Peyer's patch (tissue), 4 donors: Measurements from ENCODE around the gene TATDN2. TPM values are rescaled to one million over a fixed set of nuclear protein-coding genes. Genes with fewer than 3 reads are reported as not detected.
"Not testable (repeated sequence)": the region's sequence is repeated elsewhere in the genome, so short reads cannot be mapped to it uniquely, and the experiment has no call there.

Experiments used
- DNase-seq, 3 donors: peaks; one replicate each; pipeline ENCODE4 v3.0.0-alpha.2; 2017 to 2019
- H3K27ac ChIP-seq, 4 donors: fragments of 200-600 bp; sonication (generic); one replicate each; pipeline ENCODE4 v1.5.1; 2016 to 2019
- H3K27me3 ChIP-seq, 2 donors: fragments of 200-600 bp; sonication (generic); one replicate each; pipeline ENCODE4 v1.5.1; 2019
- H3K36me3 ChIP-seq, 3 donors: fragments of 200-600 bp; sonication (generic); one replicate each; pipeline ENCODE4 v1.5.1; 2016 to 2019
- H3K4me1 ChIP-seq, 4 donors: fragments of 200-600 bp; sonication (generic); one replicate each; pipeline ENCODE4 v1.5.1; 2016 to 2019
- H3K4me3 ChIP-seq, 4 donors: fragments of 200-600 bp; sonication (generic); 1 replicate in 3 of 4; 2 replicates in 1 of 4; pipeline ENCODE4 v1.5.1; 2016 to 2019; ENCODE audit warnings: mild to moderate bottlenecking in 1 of 4
- H3K9me3 ChIP-seq, 4 donors: fragments of 200-600 bp; sonication (generic); one replicate each; pipeline ENCODE4 v1.5.1; 2016 to 2019; ENCODE audit warnings: mild to moderate bottlenecking in 1 of 4
- POLR2A ChIP-seq, 2 donors: fragments of 450-650 bp; IDR thresholded peaks; one replicate each; pipeline ENCODE4 v1.5.1; 2017; ENCODE audit warnings: antibody characterized with exemption in 2 of 2, mild to moderate bottlenecking in 2 of 2, moderate library complexity in 2 of 2
- total RNA-seq, 4 donors: library from RNA; depleted of rRNA; stranded (reverse); fragments of >200 nt; gene quantifications; one replicate each; pipeline ENCODE4 v1.1.0, GENCODE V29; 2016
- TF ChIP-seq, protein P1 (sequence below), 6 experiments: fragments of 450-650 bp in 4 of 6; fragments of 200-600 bp in 2 of 6; sonication (generic) in 1 of 6; IDR thresholded peaks; one replicate each; pipeline ENCODE4 v1.5.1; 2017 to 2019; ENCODE audit warnings: antibody characterized with exemption in 6 of 6, mild to moderate bottlenecking in 3 of 6, moderate library complexity in 1 of 6

Gene TATDN2
- total RNA-seq, 4 donors from 2014 or later = 30.3 to 52.8 (median 36.9) TPM

DNA sequence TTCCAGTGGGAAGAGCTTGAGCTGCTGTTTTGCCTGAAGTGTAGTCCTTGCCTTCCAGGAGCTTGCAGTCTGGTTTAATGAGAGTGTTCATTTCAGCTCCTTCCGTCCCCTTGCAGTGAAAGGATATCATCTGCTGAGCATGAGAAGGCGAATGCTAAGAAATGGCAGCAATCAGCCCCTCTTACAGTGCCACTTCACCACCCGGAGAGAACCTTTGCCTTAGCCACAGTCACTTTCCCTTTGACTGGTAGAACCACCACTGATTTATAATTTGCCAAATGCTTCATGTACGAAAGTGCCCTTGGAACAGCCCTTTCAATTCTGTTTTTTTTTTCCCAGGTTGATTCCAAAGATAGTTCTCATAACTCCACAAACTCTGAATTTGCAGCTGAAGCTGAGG is 11.5 kb downstream of the TATDN2 start:
- H3K36me3 ChIP-seq = peaks cover 0 to 49% (median 0%) of the 10 kb centered on the region in 3 donors
- H3K9me3 ChIP-seq = no peaks in the 10 kb centered on the region

DNA sequence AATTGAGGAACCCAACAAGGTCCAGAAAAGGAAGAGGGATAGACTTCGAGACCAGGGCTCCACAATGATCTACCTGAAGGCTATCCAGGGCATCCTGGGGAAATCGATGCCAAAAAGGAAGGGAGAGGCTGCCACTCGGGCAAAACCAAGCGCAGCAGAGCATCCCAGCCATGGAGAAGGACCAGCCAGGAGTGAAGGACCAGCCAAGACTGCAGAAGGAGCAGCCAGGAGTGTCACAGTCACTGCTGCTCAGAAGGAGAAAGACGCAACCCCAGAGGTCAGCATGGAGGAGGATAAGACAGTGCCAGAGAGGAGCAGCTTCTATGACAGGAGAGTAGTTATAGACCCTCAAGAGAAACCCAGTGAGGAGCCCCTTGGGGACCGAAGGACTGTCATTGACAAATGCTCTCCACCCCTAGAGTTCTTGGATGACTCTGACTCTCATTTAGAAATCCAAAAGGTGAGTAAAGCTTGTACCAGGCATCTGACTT is 12.0 kb downstream of the TATDN2 start:
- peaks cover 0 to 49% (median 0%) of the 10 kb centered on the region in 3 donors for H3K36me3 ChIP-seq
- peaks cover 0 to 7% (median 0%) of the 10 kb centered on the region in 4 donors for H3K4me1 ChIP-seq
- no peak overlapping the region for H3K27ac ChIP-seq
- TF ChIP-seq, protein P1, sequence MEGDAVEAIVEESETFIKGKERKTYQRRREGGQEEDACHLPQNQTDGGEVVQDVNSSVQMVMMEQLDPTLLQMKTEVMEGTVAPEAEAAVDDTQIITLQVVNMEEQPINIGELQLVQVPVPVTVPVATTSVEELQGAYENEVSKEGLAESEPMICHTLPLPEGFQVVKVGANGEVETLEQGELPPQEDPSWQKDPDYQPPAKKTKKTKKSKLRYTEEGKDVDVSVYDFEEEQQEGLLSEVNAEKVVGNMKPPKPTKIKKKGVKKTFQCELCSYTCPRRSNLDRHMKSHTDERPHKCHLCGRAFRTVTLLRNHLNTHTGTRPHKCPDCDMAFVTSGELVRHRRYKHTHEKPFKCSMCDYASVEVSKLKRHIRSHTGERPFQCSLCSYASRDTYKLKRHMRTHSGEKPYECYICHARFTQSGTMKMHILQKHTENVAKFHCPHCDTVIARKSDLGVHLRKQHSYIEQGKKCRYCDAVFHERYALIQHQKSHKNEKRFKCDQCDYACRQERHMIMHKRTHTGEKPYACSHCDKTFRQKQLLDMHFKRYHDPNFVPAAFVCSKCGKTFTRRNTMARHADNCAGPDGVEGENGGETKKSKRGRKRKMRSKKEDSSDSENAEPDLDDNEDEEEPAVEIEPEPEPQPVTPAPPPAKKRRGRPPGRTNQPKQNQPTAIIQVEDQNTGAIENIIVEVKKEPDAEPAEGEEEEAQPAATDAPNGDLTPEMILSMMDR (IDR thresholded peaks at IDR 0.05) = no peak
- DNase-seq = no peak
- H3K27me3 ChIP-seq = no peaks in the 10 kb centered on the region
- no peaks in the 10 kb centered on the region for H3K9me3 ChIP-seq
- no peak overlapping the region for H3K4me3 ChIP-seq

More for the DNA sequence above, 11.5 kb downstream of the TATDN2 start:
- H3K27ac ChIP-seq = no peak overlapping the region
- TF ChIP-seq, protein P1 (IDR thresholded peaks at IDR 0.05) = no peak
- TF ChIP-seq POLR2A (IDR thresholded peaks at IDR 0.05) = no peak
- H3K27me3 ChIP-seq = no peaks in the 10 kb centered on the region
- no peak for DNase-seq
- no peak overlapping the region for H3K4me3 ChIP-seq
- peaks cover 0 to 7% (median 0%) of the 10 kb centered on the region in 4 donors for H3K4me1 ChIP-seq

DNA sequence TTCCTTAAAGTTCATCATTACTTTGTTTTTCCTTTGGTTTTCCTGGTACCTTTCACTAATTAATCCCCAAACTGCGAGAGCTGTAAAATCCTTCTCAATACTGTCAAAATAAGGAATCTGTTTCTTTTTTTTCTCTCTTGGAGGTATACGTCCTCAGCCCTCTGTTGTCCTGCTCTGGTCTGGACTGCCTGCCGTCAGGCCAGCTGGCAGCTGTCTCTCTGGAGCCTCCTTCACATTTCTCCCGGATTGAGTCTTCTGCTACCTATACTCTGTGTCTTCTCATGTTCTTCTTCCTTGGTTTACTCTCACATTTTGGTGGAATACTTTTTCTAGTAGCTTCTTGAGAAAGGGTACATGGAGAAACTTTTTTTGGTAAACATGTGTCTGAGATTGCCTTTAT is 13.8 kb downstream of the TATDN2 start:
- Histone ChIP-seq H3K36me3 (peaks cover 0 to 51% (median 0%) of the 10 kb centered on the region in 3 donors), H3K4me1 (peaks cover 0 to 7% (median 0%) of the 10 kb centered on the region in 4 donors), H3K4me3 (no peak overlapping the region), H3K27ac (no peak overlapping the region), H3K9me3 (no peaks in the 10 kb centered on the region), H3K27me3 (no peaks in the 10 kb centered on the region)
- TF ChIP-seq, protein P1 (IDR thresholded peaks at IDR 0.05) = no peak
- TF ChIP-seq POLR2A (IDR thresholded peaks at IDR 0.05) = no peak
- peak in 1 of 3 donors; percentile 25 for DNase-seq

DNA sequence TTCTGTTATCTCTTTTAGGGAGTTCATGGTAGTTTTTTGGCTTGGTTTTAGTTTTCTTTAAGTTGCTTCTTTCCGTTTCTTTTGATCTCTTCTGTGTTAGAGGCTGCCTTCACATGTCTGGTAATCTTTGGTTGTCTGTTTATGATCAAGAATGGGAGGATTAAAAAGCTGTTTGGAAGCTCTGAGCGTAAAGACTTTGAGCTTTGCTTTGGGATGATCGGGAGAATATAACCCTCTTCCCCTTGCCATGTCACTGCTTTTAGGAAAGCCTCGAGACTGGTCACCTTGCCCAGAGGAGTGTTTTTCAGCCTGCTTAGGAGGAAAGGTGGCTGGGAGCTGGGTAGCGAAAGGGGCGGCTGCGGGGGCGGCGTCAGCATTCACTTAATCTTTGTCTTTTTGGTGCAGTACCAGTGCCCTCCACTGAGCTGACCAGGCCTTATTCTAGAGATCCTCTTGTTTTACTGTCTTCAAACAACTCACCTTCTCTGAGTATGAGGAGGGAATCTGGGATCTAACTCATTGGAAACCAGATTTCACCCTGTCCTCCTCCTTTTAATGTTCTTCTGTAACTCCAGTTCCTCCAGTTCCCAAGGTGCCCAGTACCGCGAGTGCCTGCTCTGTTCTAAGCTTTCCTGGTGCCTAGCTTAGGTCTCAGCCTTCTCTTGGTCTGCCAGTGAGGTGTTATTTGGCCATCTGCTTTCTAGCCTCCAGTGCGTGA is 15.5 kb downstream of the TATDN2 start:
- Histone ChIP-seq H3K4me1 (peaks cover 0 to 7% (median 0%) of the 10 kb centered on the region in 4 donors), H3K27me3 (no peaks in the 10 kb centered on the region), H3K36me3 (peaks cover 0 to 60% (median 0%) of the 10 kb centered on the region in 3 donors), H3K27ac (peak overlapping the region in 1 of 4 donors; percentile 20), H3K9me3 (no peaks in the 10 kb centered on the region), H3K4me3 (no peak overlapping the region)
- no peak for TF ChIP-seq POLR2A (IDR thresholded peaks at IDR 0.05)
- TF ChIP-seq, protein P1 (IDR thresholded peaks at IDR 0.05) = peak in 5 of 6 experiments; percentile 33 to 45 (median 42)
- peak in 2 of 3 donors; percentile 66 to 73 for DNase-seq

DNA sequence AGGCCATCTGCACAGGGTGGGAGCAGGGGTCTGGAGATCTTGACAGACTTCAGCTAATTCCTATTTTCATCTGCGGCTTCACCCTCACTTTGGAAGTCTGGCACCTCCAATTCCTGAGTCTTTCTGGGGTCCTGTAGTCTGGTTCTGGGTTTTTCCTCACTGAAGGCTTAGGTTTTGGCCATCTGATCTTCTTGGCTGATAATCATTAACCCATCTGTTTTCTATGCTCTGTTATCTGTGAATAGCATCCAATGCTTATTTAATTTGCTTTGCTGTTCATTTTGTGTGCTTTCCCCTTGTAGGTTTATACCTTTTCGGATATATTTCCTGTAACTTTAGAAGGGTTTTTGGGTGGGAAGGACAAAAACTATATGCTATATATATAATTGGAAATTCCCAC is 17.6 kb downstream of the TATDN2 start:
- DNase-seq = no peak
- H3K4me3 ChIP-seq = no peak overlapping the region
- H3K27ac ChIP-seq = no peak overlapping the region
- no peaks in the 10 kb centered on the region for H3K9me3 ChIP-seq
- H3K4me1 ChIP-seq = peaks cover 0 to 7% (median 0%) of the 10 kb centered on the region in 4 donors
- H3K27me3 ChIP-seq = no peaks in the 10 kb centered on the region
- H3K36me3 ChIP-seq = peaks cover 0 to 64% (median 0%) of the 10 kb centered on the region in 3 donors
- no peak for TF ChIP-seq POLR2A (IDR thresholded peaks at IDR 0.05)
- TF ChIP-seq, protein P1 (IDR thresholded peaks at IDR 0.05) = no peak

DNA sequence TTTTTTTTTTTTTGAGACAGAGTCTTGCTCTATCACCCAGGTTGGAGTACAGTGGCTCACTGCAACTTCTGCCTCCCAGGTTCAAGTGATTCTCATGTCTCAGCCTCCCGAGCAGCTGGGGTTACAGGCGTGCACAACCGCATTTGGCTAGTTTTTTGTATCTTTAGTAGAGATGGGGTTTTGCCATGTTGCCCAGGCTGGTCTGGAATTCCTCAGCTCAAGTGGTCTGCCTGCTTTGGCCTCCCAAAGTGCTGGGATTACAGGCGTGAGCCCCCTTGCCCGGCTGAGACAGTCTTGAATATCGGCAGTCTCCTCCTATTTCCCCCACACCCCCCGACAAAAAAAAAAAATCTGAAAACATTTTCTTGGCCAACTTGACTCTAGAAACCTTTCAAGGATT is 18.7 kb downstream of the TATDN2 start:
- DNase-seq = peak in 1 of 3 donors; percentile 2
- not testable (repeated sequence) for H3K27me3 ChIP-seq, H3K4me3 ChIP-seq, H3K27ac ChIP-seq, H3K9me3 ChIP-seq, H3K4me1 ChIP-seq
- H3K36me3 ChIP-seq = peaks cover 0 to 64% (median 0%) of the 10 kb centered on the region in 3 donors
